HepG2 (cell line): ENCODE results near the gene SQSTM1. TPM values are rescaled to one million over a fixed set of nuclear protein-coding genes. Genes with fewer than 3 reads are reported as not detected.

Experiments
- BCLAF1 ChIP-seq: fragments of 450-650 bp; IDR thresholded peaks from 2 replicates; pipeline ENCODE4 v1.6.1; 2017; ENCODE audit warnings: mild to moderate bottlenecking
- ELF4 ChIP-seq: sonication (generic); formaldehyde crosslinking; IDR thresholded peaks from 2 replicates; pipeline ENCODE4 v1.5.0; 2020; ENCODE audit warnings: missing genetic modification reagents, mild to moderate bottlenecking, moderate library complexity, borderline replicate concordance
- KMT2A ChIP-seq: sonication (generic); formaldehyde crosslinking; IDR thresholded peaks from 2 replicates; pipeline ENCODE4 v1.4.0; 2020; ENCODE audit warnings: missing genetic modification reagents
- NFKB2 ChIP-seq: sonication (generic); formaldehyde crosslinking; IDR thresholded peaks from 2 replicates; pipeline ENCODE4 v1.4.0; 2020; ENCODE audit warnings: missing genetic modification reagents, borderline replicate concordance
- REST ChIP-seq, 2 experiments: IDR thresholded peaks; 2 replicates each; pipeline ENCODE4 v1.6.1; 2011 to 2012; ENCODE audit warnings: low read length in 2 of 2, borderline replicate concordance in 1 of 2, low read depth in 1 of 2, mild to moderate bottlenecking in 1 of 2, moderate library complexity in 1 of 2
- SMARCE1 ChIP-seq: fragments of 450-650 bp; IDR thresholded peaks from 2 replicates; pipeline ENCODE4 v1.6.1; 2017; ENCODE audit warnings: borderline replicate concordance
- SNRNP70 ChIP-seq: fragments of 200-400 bp; formaldehyde crosslinking; IDR thresholded peaks from 2 replicates; pipeline ENCODE4 v1.6.1; 2017; ENCODE audit warnings: mild to moderate bottlenecking, low read depth, low read length, moderate library complexity
- TAF1 ChIP-seq: sonication (generic); formaldehyde crosslinking; IDR thresholded peaks from 2 replicates; pipeline ENCODE4 v1.4.0; 2020; ENCODE audit warnings: missing genetic modification reagents
- ZNF142 ChIP-seq: sonication (generic); formaldehyde crosslinking; IDR thresholded peaks from 2 replicates; pipeline ENCODE4 v1.4.0; 2020; ENCODE audit warnings: missing genetic modification reagents
- ZNF225 ChIP-seq: sonication (generic); formaldehyde crosslinking; IDR thresholded peaks from 2 replicates; pipeline ENCODE4 v1.4.0; 2020; ENCODE audit warnings: mild to moderate bottlenecking, missing genetic modification reagents
- ZNF430 ChIP-seq: sonication (generic); formaldehyde crosslinking; IDR thresholded peaks from 2 replicates; pipeline ENCODE4 v1.9.0; 2021; ENCODE audit warnings: mild to moderate bottlenecking, missing genetic modification reagents
- ZNF549 ChIP-seq: sonication (generic); formaldehyde crosslinking; IDR thresholded peaks from 2 replicates; pipeline ENCODE4 v1.5.0; 2020; ENCODE audit warnings: missing genetic modification reagents
- ZNF576 ChIP-seq: sonication (generic); formaldehyde crosslinking; IDR thresholded peaks from 2 replicates; pipeline ENCODE4 v1.4.0; 2020; ENCODE audit warnings: mild to moderate bottlenecking, missing genetic modification reagents
- ZNF605 ChIP-seq: sonication (generic); formaldehyde crosslinking; IDR thresholded peaks from 2 replicates; pipeline ENCODE4 v1.8.0; 2022; ENCODE audit warnings: mild to moderate bottlenecking, missing genetic modification reagents
- ZNF691 ChIP-seq: sonication (generic); formaldehyde crosslinking; IDR thresholded peaks from 2 replicates; pipeline ENCODE4 v1.4.0; 2020; ENCODE audit warnings: missing genetic modification reagents, low read depth, mild to moderate bottlenecking, borderline replicate concordance
- polyA plus RNA-seq, 8 experiments: library from polyadenylated mRNA; depleted of rRNA in 3 of 8; stranded (reverse) in 7 of 8; unstranded in 1 of 8; fragments of >200 nt; fragmentation: Illumina TruSeq in 4 of 8; extraction: Trizol in 4 of 8; gene quantifications; 2 replicates each; pipeline versions ENCODE4 v1.2.1 to v1.2.3, GENCODE V29; 2011 to 2016; ENCODE audit warnings: low read depth in 4 of 8, missing spikeins in 1 of 8, mixed read lengths in 1 of 8; ENCODE audit not compliant: insufficient read depth in 1 of 8
- total RNA-seq, 5 experiments: library from RNA; depleted of rRNA; stranded (reverse); fragments of >200 nt; fragmentation: Illumina TruSeq; extraction: Trizol; gene quantifications; 2 replicates each; pipeline ENCODE4 v1.2.3, GENCODE V29; 2016; ENCODE audit warnings: low read depth in 1 of 5

Gene SQSTM1
- total and polyA plus RNA-seq, 2 of the 13 experiments (the other 11 are each of a cell fraction or from before 2014, with no cell fraction given), result 90.9 to 160 TPM

GRCh38 chr5:179805529-179806249 is 15.0 kb upstream of the SQSTM1 start (continued):
- TF ChIP-seq SNRNP70 (no peak), REST (IDR thresholded peaks at IDR 0.05; ENCODE audit: borderline replicate concordance in 1 of 2, low read depth in 1 of 2, low read length in 2 of 2) (no peak), ZNF605 (CRISPR knock-in tag) (0 out of 2 replicates have a peak, but pooled peaks have one; percentile 27), ZNF549 (no peak), ZNF576 (CRISPR knock-in tag) (no peak), ZNF225 (CRISPR knock-in tag) (peak; percentile 23; the same call in 1 of the 2 replicates), NFKB2 (peak; percentile 33; the same call in 1 of the 2 replicates), ZNF430 (CRISPR knock-in tag) (0 out of 2 replicates have a peak, but pooled peaks have one; percentile 40), ELF4 (CRISPR knock-in tag) (no peak), ZNF691 (CRISPR knock-in tag) (peak; percentile 65; the same call in 1 of the 2 replicates), BCLAF1 (no peak), KMT2A (CRISPR knock-in tag) (0 out of 2 replicates have a peak, but pooled peaks have one; percentile 48), ZNF142 (CRISPR knock-in tag) (no peak; the same call in 1 of the 2 replicates), SMARCE1 (no peak), TAF1 (CRISPR knock-in tag) (peak; percentile 40)
